IPS-15b (cell line): ENCODE data around the gene TRIM46.

ENCODE experiments used
- H3K27me3 ChIP-seq: one replicate; pipeline ENCODE4 v1.6.1; 2013; ENCODE audit warnings: low read length; ENCODE audit not compliant: control insufficient read depth, insufficient read depth
- H3K36me3 ChIP-seq: one replicate; pipeline ENCODE4 v1.6.1; 2013; ENCODE audit warnings: low read length; ENCODE audit not compliant: control insufficient read depth, insufficient read depth
- H3K4me1 ChIP-seq: one replicate; pipeline ENCODE4 v1.6.1; 2013; ENCODE audit warnings: mild to moderate bottlenecking, low read length; ENCODE audit not compliant: control insufficient read depth, insufficient read depth
- H3K4me3 ChIP-seq: one replicate; pipeline ENCODE4 v1.5.1; 2013; ENCODE audit warnings: low read depth, low read length
- H3K9ac ChIP-seq: one replicate; pipeline ENCODE4 v1.6.1; 2013; ENCODE audit warnings: low read depth, mild to moderate bottlenecking, low read length
- H3K9me3 ChIP-seq: one replicate; pipeline ENCODE4 v1.6.1; 2013; ENCODE audit warnings: mild to moderate bottlenecking, low read length; ENCODE audit not compliant: control insufficient read depth, insufficient read depth

Gene TRIM46, protein sequence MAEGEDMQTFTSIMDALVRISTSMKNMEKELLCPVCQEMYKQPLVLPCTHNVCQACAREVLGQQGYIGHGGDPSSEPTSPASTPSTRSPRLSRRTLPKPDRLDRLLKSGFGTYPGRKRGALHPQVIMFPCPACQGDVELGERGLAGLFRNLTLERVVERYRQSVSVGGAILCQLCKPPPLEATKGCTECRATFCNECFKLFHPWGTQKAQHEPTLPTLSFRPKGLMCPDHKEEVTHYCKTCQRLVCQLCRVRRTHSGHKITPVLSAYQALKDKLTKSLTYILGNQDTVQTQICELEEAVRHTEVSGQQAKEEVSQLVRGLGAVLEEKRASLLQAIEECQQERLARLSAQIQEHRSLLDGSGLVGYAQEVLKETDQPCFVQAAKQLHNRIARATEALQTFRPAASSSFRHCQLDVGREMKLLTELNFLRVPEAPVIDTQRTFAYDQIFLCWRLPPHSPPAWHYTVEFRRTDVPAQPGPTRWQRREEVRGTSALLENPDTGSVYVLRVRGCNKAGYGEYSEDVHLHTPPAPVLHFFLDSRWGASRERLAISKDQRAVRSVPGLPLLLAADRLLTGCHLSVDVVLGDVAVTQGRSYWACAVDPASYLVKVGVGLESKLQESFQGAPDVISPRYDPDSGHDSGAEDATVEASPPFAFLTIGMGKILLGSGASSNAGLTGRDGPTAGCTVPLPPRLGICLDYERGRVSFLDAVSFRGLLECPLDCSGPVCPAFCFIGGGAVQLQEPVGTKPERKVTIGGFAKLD

DNA sequence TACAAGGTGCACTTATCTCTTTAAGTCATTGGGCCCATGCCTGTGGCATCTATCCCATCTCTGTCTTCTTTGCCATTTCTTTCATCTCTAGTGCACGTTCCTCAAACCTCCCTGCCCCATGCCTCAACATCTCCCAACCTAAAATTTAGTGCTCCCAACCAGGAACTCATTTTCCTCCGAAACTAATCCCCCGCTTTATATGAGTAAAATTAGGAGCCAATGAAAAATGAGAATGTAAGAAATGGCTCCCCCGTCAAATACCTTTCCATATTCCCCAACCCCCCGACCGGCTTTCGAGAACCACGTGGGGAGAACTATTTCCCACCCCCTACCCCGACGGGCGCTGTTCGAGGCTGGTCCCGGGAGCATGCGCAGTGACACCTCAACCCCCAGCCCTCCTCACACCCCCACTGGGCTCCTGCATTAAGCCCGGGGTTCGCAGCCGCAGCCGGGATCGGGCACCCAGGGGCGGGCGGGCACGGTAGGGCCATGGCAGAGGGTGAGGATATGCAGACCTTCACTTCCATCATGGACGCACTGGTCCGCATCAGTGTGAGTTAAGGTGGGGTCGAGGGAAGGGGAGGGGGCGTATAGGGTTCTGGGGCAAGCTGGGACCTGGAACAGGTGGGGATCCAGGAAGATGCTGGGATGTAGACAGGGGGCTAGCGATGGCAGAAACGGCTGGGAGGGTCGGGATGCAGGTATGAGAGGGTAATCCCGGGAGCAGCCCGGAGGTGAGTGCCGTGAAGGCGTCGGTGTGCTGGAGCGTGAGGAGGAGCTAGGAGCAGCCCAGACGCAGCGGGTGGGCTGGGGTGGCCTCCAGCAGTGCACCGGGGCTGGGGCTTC is at the start of gene TRIM46:
TRIM46 (plus strand) TSS at position 372 of the 846 bp plus-strand sequence; CDS start at position 490, 118 bp downstream.
- Histone ChIP-seq H3K36me3 (peaks cover 20% of the 10 kb centered on the region), H3K4me1 (peaks cover 4% of the 10 kb centered on the region), H3K9ac (peak within 1 kb of the TSS; percentile 87), H3K27me3 (no peaks in the 10 kb centered on the region), H3K9me3 (no peaks in the 10 kb centered on the region), H3K4me3 (peak within 1 kb of the TSS; percentile 95)

GRCh38 chr1:155124503-155125463 is 48.9 kb upstream of the TRIM46 start:
- H3K27me3 ChIP-seq = peaks cover 70% of the 10 kb centered on the region
- H3K9me3 ChIP-seq = no peaks in the 10 kb centered on the region
- H3K4me1 ChIP-seq = peaks cover 25% of the 10 kb centered on the region
- H3K9ac ChIP-seq = no peak overlapping the region
- peak overlapping the region; percentile 87 for H3K4me3 ChIP-seq
- H3K36me3 ChIP-seq = no peaks in the 10 kb centered on the region

DNA sequence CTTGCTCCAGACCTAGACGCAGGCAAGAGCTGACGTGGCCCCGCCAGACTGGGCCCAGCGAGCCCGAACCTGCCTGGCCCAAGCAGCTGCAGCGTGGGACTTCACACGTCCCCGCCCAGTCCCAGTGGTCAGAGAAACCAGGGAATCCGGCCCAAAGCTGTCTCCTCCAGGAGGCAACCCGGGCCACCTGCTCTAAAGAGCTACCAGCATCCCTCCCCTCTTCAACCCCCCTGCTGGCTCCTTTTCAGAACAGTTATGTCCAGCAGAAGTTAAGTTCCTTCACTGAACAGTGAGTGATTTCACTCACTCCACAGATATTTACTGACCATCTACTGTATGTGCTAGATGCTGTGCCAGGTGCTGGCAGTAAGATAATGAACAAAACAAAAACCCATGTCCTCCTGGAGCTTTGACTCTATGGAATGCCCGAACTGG is 48.1 kb upstream of the TRIM46 start:
- no peak overlapping the region for H3K9ac ChIP-seq
- H3K4me3 ChIP-seq = peak overlapping the region; percentile 87
- H3K36me3 ChIP-seq = no peaks in the 10 kb centered on the region
- H3K9me3 ChIP-seq = no peaks in the 10 kb centered on the region
- peaks cover 68% of the 10 kb centered on the region for H3K27me3 ChIP-seq
- H3K4me1 ChIP-seq = peaks cover 30% of the 10 kb centered on the region

- Histone ChIP-seq H3K36me3 (no peaks in the 10 kb centered on the region), H3K9me3 (no peaks in the 10 kb centered on the region), H3K9ac (no peak overlapping the region), H3K4me3 (peak overlapping the region; percentile 87), H3K4me1 (peaks cover 32% of the 10 kb centered on the region), H3K27me3 (peaks cover 66% of the 10 kb centered on the region)
Measured at GRCh38 chr1:155125946-155126555, 47.6 kb upstream of the TRIM46 start.

DNA sequence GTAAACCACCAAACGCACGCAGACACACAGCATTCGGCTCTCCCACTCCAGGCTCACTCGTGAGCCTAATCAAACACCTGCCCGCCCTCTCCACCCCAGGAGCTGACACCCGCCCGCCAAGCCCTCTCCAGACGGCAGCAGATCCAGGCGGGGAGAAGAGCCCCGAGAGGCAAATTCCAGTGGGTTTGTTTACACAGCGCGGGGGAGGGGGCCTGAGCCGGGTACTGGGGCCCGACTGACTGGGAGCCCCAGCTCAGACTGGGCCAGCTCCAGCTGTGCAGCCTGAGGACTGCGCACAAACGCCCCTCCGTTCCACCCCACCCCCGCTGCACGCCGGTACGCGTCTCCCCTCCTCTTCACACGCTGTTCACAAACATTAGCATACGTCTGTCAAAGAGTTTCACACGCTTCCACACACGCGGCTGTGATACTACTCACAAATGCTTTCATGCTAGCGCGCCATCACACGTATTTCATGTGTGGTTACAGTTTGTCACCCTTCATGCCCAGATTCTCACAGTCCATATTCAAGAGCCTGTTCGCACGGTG is 47.0 kb upstream of the TRIM46 start:
- peaks cover 68% of the 10 kb centered on the region for H3K27me3 ChIP-seq
- H3K4me3 ChIP-seq = peak overlapping the region; percentile 87
- peaks cover 32% of the 10 kb centered on the region for H3K4me1 ChIP-seq
- no peaks in the 10 kb centered on the region for H3K36me3 ChIP-seq
- H3K9me3 ChIP-seq = no peaks in the 10 kb centered on the region
- no peak overlapping the region for H3K9ac ChIP-seq

DNA sequence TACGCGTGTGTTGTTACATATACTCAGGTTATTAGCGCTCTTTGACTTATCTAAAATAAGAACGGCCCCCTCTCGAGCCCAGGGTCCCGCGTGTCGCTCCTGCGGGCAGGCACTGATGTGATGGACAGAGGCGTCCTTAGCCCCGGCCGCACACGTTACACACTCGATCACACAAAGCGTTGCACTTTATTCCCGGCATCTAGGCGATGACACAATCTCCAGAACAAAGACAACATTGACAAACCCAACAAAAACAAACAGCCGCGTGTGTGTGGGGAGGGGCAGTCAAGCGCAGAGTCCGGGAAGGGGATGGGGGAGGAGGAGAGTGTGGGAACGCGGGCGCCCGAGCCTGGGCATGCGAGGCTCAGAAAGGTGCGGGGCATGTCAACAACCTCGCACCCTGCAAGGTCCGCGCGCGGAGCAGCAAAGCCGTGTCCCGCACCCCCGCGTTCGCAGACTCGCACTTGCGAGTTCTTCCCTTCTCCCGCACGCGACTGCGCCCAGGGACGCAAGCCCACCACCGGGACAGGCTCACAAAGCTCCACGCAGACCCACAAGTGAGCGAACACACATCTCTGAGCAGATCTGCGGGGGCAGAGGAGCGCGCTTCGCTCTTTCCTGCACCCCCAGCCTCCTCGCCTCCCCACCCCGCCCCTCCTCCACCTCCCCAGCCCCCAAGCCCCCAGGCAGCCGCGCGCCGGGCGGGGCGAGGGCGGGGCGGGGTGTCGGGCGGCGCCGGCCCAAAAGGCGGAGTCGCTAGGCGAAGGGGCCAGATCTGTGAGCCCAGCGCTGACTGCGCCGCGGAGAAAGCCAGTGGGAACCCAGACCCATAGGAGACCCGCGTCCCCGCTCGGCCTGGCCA is 46.3 kb upstream of the TRIM46 start, which contains the start of gene EFNA1:
EFNA1 (plus strand) TSS at position 772 of the 862 bp plus-strand sequence. CDS start 102 bp downstream, outside the sequence.
- peaks cover 68% of the 10 kb centered on the region for H3K27me3 ChIP-seq
- no peaks in the 10 kb centered on the region for H3K36me3 ChIP-seq
- H3K4me1 ChIP-seq = peaks cover 32% of the 10 kb centered on the region
- H3K9me3 ChIP-seq = no peaks in the 10 kb centered on the region
- peak within 1 kb of the TSS; percentile 87 for H3K4me3 ChIP-seq
- H3K9ac ChIP-seq = no peak within 1 kb of the TSS

DNA sequence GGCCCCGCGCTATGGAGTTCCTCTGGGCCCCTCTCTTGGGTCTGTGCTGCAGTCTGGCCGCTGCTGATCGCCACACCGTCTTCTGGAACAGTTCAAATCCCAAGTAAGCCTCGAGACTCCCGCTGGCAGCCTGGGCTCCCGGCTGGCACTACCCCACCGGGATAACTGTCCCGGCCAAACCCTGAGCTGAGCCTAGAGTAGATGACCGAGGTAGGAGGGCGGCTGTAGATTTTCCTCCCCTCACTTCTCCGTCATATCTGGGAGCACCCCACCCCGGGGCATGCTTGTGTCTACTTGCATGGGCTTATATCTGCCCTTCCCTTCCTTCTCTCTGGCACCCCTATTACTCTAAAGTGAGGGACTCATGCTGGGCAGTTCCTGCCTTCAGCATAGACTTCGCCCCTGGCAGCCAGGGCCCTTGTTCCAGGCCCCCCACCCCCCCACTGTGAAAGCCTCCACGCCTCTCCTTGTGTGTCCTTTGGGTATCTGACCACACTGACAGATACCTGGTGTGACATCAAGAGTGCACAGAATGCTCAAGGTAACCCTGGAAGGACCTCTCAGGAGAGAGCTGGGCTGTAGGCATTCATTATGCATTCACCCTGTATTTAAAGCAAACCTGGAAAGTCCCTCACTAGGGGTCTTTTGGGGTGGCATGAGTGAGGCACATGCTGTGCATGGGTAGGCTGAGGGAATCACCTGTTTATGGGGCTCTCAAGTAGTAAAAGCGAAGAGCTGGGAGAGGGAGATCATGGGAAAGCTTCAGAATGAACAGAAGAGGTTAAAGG is 45.5 kb upstream of the TRIM46 start:
- H3K4me3 ChIP-seq = peak overlapping the region; percentile 87
- H3K9me3 ChIP-seq = no peaks in the 10 kb centered on the region
- H3K4me1 ChIP-seq = peaks cover 32% of the 10 kb centered on the region
- peaks cover 68% of the 10 kb centered on the region for H3K27me3 ChIP-seq
- H3K36me3 ChIP-seq = no peaks in the 10 kb centered on the region
- no peak overlapping the region for H3K9ac ChIP-seq

- no peaks in the 10 kb centered on the region for H3K9me3 ChIP-seq
- peak overlapping the region; percentile 87 for H3K4me3 ChIP-seq
- H3K27me3 ChIP-seq = peaks cover 64% of the 10 kb centered on the region
- no peak overlapping the region for H3K9ac ChIP-seq
- H3K36me3 ChIP-seq = no peaks in the 10 kb centered on the region
- H3K4me1 ChIP-seq = peaks cover 32% of the 10 kb centered on the region
Measured at GRCh38 chr1:155128755-155129473, 44.7 kb upstream of the TRIM46 start.
